Osteoblast (primary cell): ENCODE results near the gene KLHDC7B. TPM values are rescaled to one million over a fixed set of nuclear protein-coding genes. Genes with fewer than 3 reads are reported as not detected.

Experiments
- DNase-seq: peaks from one replicate; pipeline ENCODE4 v3.0.0; 2011; ENCODE audit warnings: low spot score, mixed read lengths; ENCODE audit not compliant: insufficient read length; ENCODE audit errors: missing footprints
- H2AFZ ChIP-seq: 2 replicates; pipeline ENCODE4 v1.6.0; 2011; ENCODE audit warnings: mild to moderate bottlenecking, low read length
- H3K27ac ChIP-seq: 2 replicates; pipeline ENCODE4 v1.5.1; 2011; ENCODE audit warnings: mild to moderate bottlenecking, low read depth, low read length, moderate library complexity
- H3K27me3 ChIP-seq: 2 replicates; pipeline ENCODE4 v1.6.0; 2012; ENCODE audit warnings: mild to moderate bottlenecking, control low read depth, inconsistent platforms, low read length, moderate library complexity; ENCODE audit not compliant: insufficient read depth
- H3K36me3 ChIP-seq: 2 replicates; pipeline ENCODE4 v1.5.1; 2011; ENCODE audit warnings: mild to moderate bottlenecking, low read length, control low read depth, moderate library complexity; ENCODE audit not compliant: insufficient read depth
- H3K4me1 ChIP-seq: 2 replicates; pipeline ENCODE4 v1.5.1; 2011; ENCODE audit warnings: mild to moderate bottlenecking, low read length, control low read depth, moderate library complexity; ENCODE audit not compliant: insufficient read depth
- H3K4me2 ChIP-seq: 2 replicates; pipeline ENCODE4 v1.6.0; 2011; ENCODE audit warnings: mild to moderate bottlenecking, low read length; ENCODE audit not compliant: insufficient read depth
- H3K4me3 ChIP-seq: fragments of 200-600 bp; sonication (generic); 3 replicates; pipeline ENCODE4 v1.5.1; 2012; ENCODE audit warnings: mild to moderate bottlenecking, low read length, inconsistent platforms; ENCODE audit not compliant: insufficient read depth
- H3K79me2 ChIP-seq: 2 replicates; pipeline ENCODE4 v1.6.0; 2012; ENCODE audit warnings: mild to moderate bottlenecking, low read length, control low read depth, inconsistent platforms; ENCODE audit not compliant: insufficient read depth
- H3K9me3 ChIP-seq: 2 replicates; pipeline ENCODE4 v1.5.1; 2011; ENCODE audit warnings: low read depth, low read length, control low read depth
- H4K20me1 ChIP-seq: 2 replicates; pipeline ENCODE4 v1.6.0; 2012; ENCODE audit warnings: mild to moderate bottlenecking, low read length, control low read depth; ENCODE audit not compliant: insufficient read depth
- CTCF ChIP-seq: IDR thresholded peaks from 2 replicates; pipeline ENCODE4 v1.5.1; 2011; ENCODE audit warnings: mild to moderate bottlenecking, low read depth, low read length, moderate library complexity; ENCODE audit errors: extremely low read depth
- total RNA-seq: library from RNA; depleted of rRNA; stranded (reverse); fragments of >200 nt; gene quantifications from 2 replicates; pipeline ENCODE4 v1.2.3, GENCODE V29; 2012

Gene KLHDC7B
- total RNA-seq, 1 donor, result 0.72 TPM

- H3K36me3 ChIP-seq, result peaks cover 15% of the 10 kb centered on the region
- DNase-seq, result no peak
- peaks cover 29% of the 10 kb centered on the region for H4K20me1 ChIP-seq
- no peaks in the 10 kb centered on the region for H3K9me3 ChIP-seq
- peak overlapping the region; percentile 86 for H3K4me3 ChIP-seq
- peak overlapping the region; percentile 15 for H2AFZ ChIP-seq
- no peak for TF ChIP-seq CTCF
- no peaks in the 10 kb centered on the region for H3K27me3 ChIP-seq
- peak overlapping the region; percentile 56 for H3K27ac ChIP-seq
- peaks cover 30% of the 10 kb centered on the region for H3K79me2 ChIP-seq
- peaks cover 18% of the 10 kb centered on the region for H3K4me1 ChIP-seq
- peak overlapping the region; percentile 96 for H3K4me2 ChIP-seq
Observed at GRCh38 chr22:50525858-50526107, 19.9 kb upstream of the KLHDC7B start.

- H3K36me3 ChIP-seq, result peaks cover 15% of the 10 kb centered on the region
- peaks cover 29% of the 10 kb centered on the region for H4K20me1 ChIP-seq
- no peaks in the 10 kb centered on the region for H3K27me3 ChIP-seq
- TF ChIP-seq CTCF, result peak; percentile 43
- H3K4me1 ChIP-seq, result peaks cover 23% of the 10 kb centered on the region
- H3K27ac ChIP-seq, result peak overlapping the region; percentile 56
- H2AFZ ChIP-seq, result peak overlapping the region; percentile 50
- peak overlapping the region; percentile 96 for H3K4me2 ChIP-seq
- peak; percentile 98 for DNase-seq
- H3K4me3 ChIP-seq, result peak overlapping the region; percentile 86
- no peaks in the 10 kb centered on the region for H3K9me3 ChIP-seq
- peaks cover 30% of the 10 kb centered on the region for H3K79me2 ChIP-seq
Observed at GRCh38 chr22:50526108-50526833, 19.4 kb upstream of the KLHDC7B start.

- TF ChIP-seq CTCF, result no peak
- peak overlapping the region; percentile 50 for H2AFZ ChIP-seq
- H3K36me3 ChIP-seq, result peaks cover 15% of the 10 kb centered on the region
- peaks cover 29% of the 10 kb centered on the region for H3K4me1 ChIP-seq
- no peak overlapping the region for H3K27ac ChIP-seq
- no peaks in the 10 kb centered on the region for H3K27me3 ChIP-seq
- H3K4me3 ChIP-seq, result peak overlapping the region; percentile 86
- H4K20me1 ChIP-seq, result peaks cover 29% of the 10 kb centered on the region
- no peaks in the 10 kb centered on the region for H3K9me3 ChIP-seq
- peak; percentile 91 for DNase-seq
- H3K4me2 ChIP-seq, result peak overlapping the region; percentile 96
- peaks cover 28% of the 10 kb centered on the region for H3K79me2 ChIP-seq
Observed at GRCh38 chr22:50526834-50527801, 18.6 kb upstream of the KLHDC7B start.
